Mesendoderm (in vitro differentiated cells): ENCODE measurements around the gene UTS2B.

Experiments
- DNase-seq: peaks from one replicate; pipeline ENCODE4 v3.0.0; 2013
- H2AK5ac ChIP-seq: 2 replicates; pipeline ENCODE4 v1.6.1; 2013; ENCODE audit warnings: low read length, inconsistent platforms
- H2BK120ac ChIP-seq: 2 replicates; pipeline ENCODE4 v1.6.1; 2013; ENCODE audit warnings: low read depth, mild to moderate bottlenecking, low read length, moderate library complexity, mixed read lengths
- H2BK15ac ChIP-seq: replicated peaks from 2 replicates; pipeline ENCODE4 v1.6.1; 2013; ENCODE audit warnings: low read depth, mild to moderate bottlenecking, moderate library complexity
- H2BK5ac ChIP-seq: 2 replicates; pipeline ENCODE4 v1.6.1; 2013; ENCODE audit warnings: low read length, inconsistent platforms
- H3K18ac ChIP-seq: 2 replicates; pipeline ENCODE4 v1.6.1; 2013; ENCODE audit warnings: mild to moderate bottlenecking, low read length, mixed read lengths
- H3K23ac ChIP-seq: one replicate; pipeline ENCODE4 v1.6.1; 2013; ENCODE audit warnings: low read length
- H3K27ac ChIP-seq: 2 replicates; pipeline ENCODE4 v1.5.1; 2013; ENCODE audit warnings: low read depth, mild to moderate bottlenecking, inconsistent platforms, low read length, moderate library complexity
- H3K27me3 ChIP-seq: 2 replicates; pipeline ENCODE4 v1.6.1; 2013; ENCODE audit warnings: low read length, control low read depth, mild to moderate bottlenecking, inconsistent platforms; ENCODE audit not compliant: insufficient read depth, poor library complexity
- H3K36me3 ChIP-seq: 2 replicates; pipeline ENCODE4 v1.6.1; 2013; ENCODE audit warnings: low read length, inconsistent platforms; ENCODE audit not compliant: control insufficient read depth, insufficient read depth
- H3K4ac ChIP-seq: one replicate; pipeline ENCODE4 v1.6.1; 2013; ENCODE audit warnings: low read depth, mild to moderate bottlenecking, low read length, moderate library complexity
- H3K4me1 ChIP-seq: 2 replicates; pipeline ENCODE4 v1.6.1; 2013; ENCODE audit warnings: low read depth, low read length, inconsistent platforms; ENCODE audit not compliant: control insufficient read depth
- H3K4me2 ChIP-seq: 2 replicates; pipeline ENCODE4 v1.6.1; 2013; ENCODE audit warnings: low read length
- H3K4me3 ChIP-seq: 2 replicates; pipeline ENCODE4 v1.5.1; 2013; ENCODE audit warnings: mild to moderate bottlenecking, low read length
- H3K56ac ChIP-seq: one replicate; pipeline ENCODE4 v1.6.1; 2013; ENCODE audit warnings: low read length
- H3K79me1 ChIP-seq: 2 replicates; pipeline ENCODE4 v1.6.1; 2013; ENCODE audit warnings: low read length, inconsistent platforms
- H3K79me2 ChIP-seq: 2 replicates; pipeline ENCODE4 v1.6.1; 2013; ENCODE audit warnings: mild to moderate bottlenecking, low read length; ENCODE audit not compliant: control insufficient read depth, insufficient read depth
- H3K9ac ChIP-seq: 2 replicates; pipeline ENCODE4 v1.6.1; 2013; ENCODE audit warnings: low read length, inconsistent platforms
- H4K5ac ChIP-seq: one replicate; pipeline ENCODE4 v1.6.1; 2013; ENCODE audit warnings: low read length
- H4K8ac ChIP-seq: one replicate; pipeline ENCODE4 v1.6.1; 2013; ENCODE audit warnings: low read depth, mild to moderate bottlenecking, control low read depth, low read length, moderate library complexity
- WGBS: extraction: QIAGEN DNeasy Blood & Tissue Kit; methylation state at CpG from one replicate; pipeline ENCODE4 v1.1.7; 2013; ENCODE audit warnings: low lambda C conversion rate, missing lambda C conversion rate; ENCODE audit not compliant: insufficient coverage; ENCODE audit errors: extremely low coverage; 5-methylcytosine and 5-hydroxymethylcytosine counted together

UTS2B gene

DNA sequence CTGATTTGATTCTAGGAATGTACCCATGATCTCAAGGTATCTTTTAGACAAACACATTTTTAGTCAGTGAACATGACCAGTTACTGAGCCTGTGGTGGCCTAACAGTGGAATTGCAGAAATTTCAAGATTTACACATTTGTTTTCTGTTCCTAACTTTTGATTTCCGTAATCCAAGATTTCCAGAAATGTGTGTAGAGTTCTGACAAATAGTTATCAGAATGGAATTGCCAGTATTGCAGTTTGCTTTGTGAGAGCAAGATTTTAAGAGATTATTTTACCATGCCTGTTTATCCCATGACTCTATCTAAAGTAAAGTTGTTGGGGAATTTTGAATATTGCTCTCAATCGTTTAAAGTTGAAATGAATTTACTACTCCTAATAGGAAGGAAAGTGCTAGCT, 11.7 kb upstream of the UTS2B start:
- no peak overlapping the region for H3K9ac ChIP-seq
- H2AK5ac ChIP-seq = no peak overlapping the region
- H3K79me2 ChIP-seq = peaks cover 16% of the 10 kb centered on the region
- no peak overlapping the region for H4K5ac ChIP-seq
- H3K27me3 ChIP-seq = no peaks in the 10 kb centered on the region
- H2BK120ac ChIP-seq = no peak overlapping the region
- no peak overlapping the region for H2BK5ac ChIP-seq
- H3K79me1 ChIP-seq = peaks cover 4% of the 10 kb centered on the region
- no peaks in the 10 kb centered on the region for H3K36me3 ChIP-seq
- no peak overlapping the region for H3K4me2 ChIP-seq
- no peak overlapping the region for H4K8ac ChIP-seq
- H3K23ac ChIP-seq = no peak overlapping the region
- no peak overlapping the region for H3K56ac ChIP-seq
- no peak for DNase-seq
- no peak overlapping the region for H2BK15ac ChIP-seq
- no peaks in the 10 kb centered on the region for H3K4me1 ChIP-seq
- H3K27ac ChIP-seq = no peak overlapping the region
- no peak overlapping the region for H3K4ac ChIP-seq
- no CpG with 5 or more reads among the region's 2 CpGs for WGBS
- H3K18ac ChIP-seq = no peak overlapping the region
- no peak overlapping the region for H3K4me3 ChIP-seq

- Histone ChIP-seq H3K18ac (no peak overlapping the region), H2BK5ac (no peak overlapping the region), H3K4ac (no peak overlapping the region), H3K9ac (no peak overlapping the region), H4K8ac (no peak overlapping the region), H3K79me2 (peaks cover 13% of the 10 kb centered on the region), H4K5ac (no peak overlapping the region), H3K79me1 (peaks cover 4% of the 10 kb centered on the region), H3K56ac (no peak overlapping the region), H3K27ac (no peak overlapping the region), H3K4me2 (no peak overlapping the region), H3K27me3 (no peaks in the 10 kb centered on the region), H2BK15ac (no peak overlapping the region), H3K4me1 (no peaks in the 10 kb centered on the region), H3K36me3 (no peaks in the 10 kb centered on the region), H3K4me3 (no peak overlapping the region), H2AK5ac (no peak overlapping the region), H2BK120ac (no peak overlapping the region), H3K23ac (no peak overlapping the region)
- no CpG with 5 or more reads among the region's 1 CpG for WGBS
- no peak for DNase-seq
These were observed 10.6 kb upstream of the UTS2B start for GRCh38 chr3:191340966-191341365.

DNA sequence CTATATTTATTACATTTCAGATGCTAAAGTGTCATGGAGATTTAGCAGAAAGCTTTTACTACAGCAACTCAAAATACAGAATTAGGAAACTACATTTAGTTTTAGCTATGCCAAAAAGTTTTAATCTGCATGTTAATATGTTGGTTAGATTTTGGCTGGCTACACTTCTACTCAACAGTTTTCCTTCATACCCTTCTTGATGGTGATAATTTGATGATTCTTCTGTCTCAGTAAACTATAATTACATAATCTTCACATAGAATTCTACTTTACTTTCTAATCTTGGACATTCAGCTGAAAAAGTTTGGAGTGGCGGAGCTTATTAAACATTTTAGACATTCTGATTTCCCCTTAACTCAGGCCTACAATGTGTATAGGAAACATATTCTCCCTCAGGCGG, 10.0 kb upstream of the UTS2B start:
- H3K23ac ChIP-seq = no peak overlapping the region
- H2BK15ac ChIP-seq = no peak overlapping the region
- H3K36me3 ChIP-seq = no peaks in the 10 kb centered on the region
- H3K79me2 ChIP-seq = peaks cover 13% of the 10 kb centered on the region
- no peak overlapping the region for H4K8ac ChIP-seq
- no peak overlapping the region for H3K9ac ChIP-seq
- no peak overlapping the region for H3K18ac ChIP-seq
- H3K4ac ChIP-seq = no peak overlapping the region
- no peaks in the 10 kb centered on the region for H3K4me1 ChIP-seq
- peaks cover 4% of the 10 kb centered on the region for H3K79me1 ChIP-seq
- H2BK5ac ChIP-seq = no peak overlapping the region
- no peak for DNase-seq
- no peak overlapping the region for H3K56ac ChIP-seq
- WGBS = no CpG with 5 or more reads among the region's 2 CpGs
- no peak overlapping the region for H4K5ac ChIP-seq
- no peak overlapping the region for H2BK120ac ChIP-seq
- H3K27me3 ChIP-seq = no peaks in the 10 kb centered on the region
- no peak overlapping the region for H2AK5ac ChIP-seq
- no peak overlapping the region for H3K27ac ChIP-seq
- H3K4me3 ChIP-seq = no peak overlapping the region
- no peak overlapping the region for H3K4me2 ChIP-seq

GRCh38 chr3:191339316-191339917, 9.1 kb upstream of the UTS2B start:
- H3K4me2 ChIP-seq = no peak overlapping the region
- H4K5ac ChIP-seq = no peak overlapping the region
- no peak overlapping the region for H3K9ac ChIP-seq
- no CpG with 5 or more reads among the region's 3 CpGs for WGBS
- no peak overlapping the region for H3K27ac ChIP-seq
- no peaks in the 10 kb centered on the region for H3K27me3 ChIP-seq
- no peak overlapping the region for H3K4me3 ChIP-seq
- H3K56ac ChIP-seq = no peak overlapping the region
- H3K79me2 ChIP-seq = peaks cover 13% of the 10 kb centered on the region
- H4K8ac ChIP-seq = no peak overlapping the region
- H3K36me3 ChIP-seq = no peaks in the 10 kb centered on the region
- H3K4ac ChIP-seq = no peak overlapping the region
- no peaks in the 10 kb centered on the region for H3K4me1 ChIP-seq
- H3K23ac ChIP-seq = no peak overlapping the region
- no peak for DNase-seq
- no peak overlapping the region for H2BK5ac ChIP-seq
- no peak overlapping the region for H2BK120ac ChIP-seq
- no peak overlapping the region for H2AK5ac ChIP-seq
- H2BK15ac ChIP-seq = no peak overlapping the region
- H3K18ac ChIP-seq = no peak overlapping the region
- H3K79me1 ChIP-seq = peaks cover 4% of the 10 kb centered on the region

- no peak overlapping the region for H2BK5ac ChIP-seq
- no peaks in the 10 kb centered on the region for H3K4me1 ChIP-seq
- H3K27ac ChIP-seq = no peak overlapping the region
- H3K79me1 ChIP-seq = no peaks in the 10 kb centered on the region
- H4K8ac ChIP-seq = no peak overlapping the region
- H2AK5ac ChIP-seq = no peak overlapping the region
- H2BK120ac ChIP-seq = no peak overlapping the region
- no peak overlapping the region for H3K4me2 ChIP-seq
- H4K5ac ChIP-seq = no peak overlapping the region
- H3K4me3 ChIP-seq = no peak overlapping the region
- H3K18ac ChIP-seq = no peak overlapping the region
- no peaks in the 10 kb centered on the region for H3K27me3 ChIP-seq
- no peak overlapping the region for H3K4ac ChIP-seq
- DNase-seq = no peak
- no peaks in the 10 kb centered on the region for H3K36me3 ChIP-seq
- peaks cover 13% of the 10 kb centered on the region for H3K79me2 ChIP-seq
- no peak overlapping the region for H3K9ac ChIP-seq
- H3K23ac ChIP-seq = no peak overlapping the region
- WGBS = no CpG with 5 or more reads among the region's 4 CpGs
- H3K56ac ChIP-seq = no peak overlapping the region
- H2BK15ac ChIP-seq = no peak overlapping the region
These were observed 7.8 kb upstream of the UTS2B start for GRCh38 chr3:191338177-191338488.

DNA sequence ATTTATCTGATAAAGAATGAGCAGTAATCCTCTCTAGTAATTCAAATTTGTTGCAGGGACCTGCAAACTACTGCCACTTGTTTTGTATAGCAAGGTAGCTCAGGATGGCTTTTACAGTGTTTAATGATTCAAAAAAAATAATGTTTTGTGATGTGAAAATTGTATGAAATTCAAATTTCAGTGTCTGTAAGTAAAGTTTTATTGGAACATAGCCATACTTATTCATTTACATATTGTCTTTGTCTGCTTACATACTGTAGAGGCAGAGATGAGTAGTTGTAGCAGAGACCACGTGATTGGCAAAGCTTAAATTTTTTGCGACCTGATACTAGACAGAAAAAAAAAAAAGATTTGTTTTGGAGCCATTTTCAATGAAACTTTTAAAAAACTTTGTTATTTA, 6.5 kb upstream of the UTS2B start:
- H2AK5ac ChIP-seq = no peak overlapping the region
- no CpG with 5 or more reads among the region's 2 CpGs for WGBS
- H3K4ac ChIP-seq = no peak overlapping the region
- no peaks in the 10 kb centered on the region for H3K36me3 ChIP-seq
- no peak overlapping the region for H3K4me3 ChIP-seq
- no peak overlapping the region for H2BK5ac ChIP-seq
- H4K8ac ChIP-seq = no peak overlapping the region
- H3K56ac ChIP-seq = no peak overlapping the region
- no peak overlapping the region for H3K23ac ChIP-seq
- DNase-seq = no peak
- H2BK15ac ChIP-seq = no peak overlapping the region
- no peak overlapping the region for H3K18ac ChIP-seq
- H3K27ac ChIP-seq = no peak overlapping the region
- H3K79me2 ChIP-seq = peaks cover 18% of the 10 kb centered on the region
- no peaks in the 10 kb centered on the region for H3K79me1 ChIP-seq
- no peak overlapping the region for H3K9ac ChIP-seq
- no peaks in the 10 kb centered on the region for H3K4me1 ChIP-seq
- H2BK120ac ChIP-seq = no peak overlapping the region
- no peak overlapping the region for H3K4me2 ChIP-seq
- no peaks in the 10 kb centered on the region for H3K27me3 ChIP-seq
- no peak overlapping the region for H4K5ac ChIP-seq
